Measurements from ENCODE around the gene MFSD6. TPM values are rescaled to one million over a fixed set of nuclear protein-coding genes. Genes with fewer than 3 reads are reported as not detected.
"Not testable (repeated sequence)": the region's sequence is repeated elsewhere in the genome, so short reads cannot be mapped to it uniquely, and the experiment has no call there.

MFSD6 gene
- total RNA-seq, 1 donor from 2014 or later, result 37.4 TPM

DNA sequence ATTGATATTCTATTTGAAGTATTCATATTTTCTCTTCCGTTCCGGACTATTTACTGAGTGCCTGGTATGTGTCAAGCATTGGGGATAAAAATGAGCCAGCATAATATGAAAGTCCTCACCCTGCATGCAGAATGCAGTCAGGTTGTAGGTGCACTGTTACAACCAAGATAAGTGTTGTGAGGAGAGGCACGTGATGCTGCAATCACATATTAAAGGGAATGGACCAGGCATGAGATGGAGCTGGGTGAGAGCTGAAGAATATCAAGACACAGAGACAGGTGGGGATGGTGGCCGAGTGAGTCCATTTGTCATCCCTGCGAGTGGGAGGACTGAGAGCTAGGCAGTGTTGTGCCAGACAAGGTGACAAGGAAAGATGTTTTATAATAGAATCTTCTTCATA is 52.3 kb downstream of the MFSD6 start:
- DNase-seq (ENCODE audit: low read depth), result no peak
- FAIRE-seq, result no peak
- TF ChIP-seq, protein P1, sequence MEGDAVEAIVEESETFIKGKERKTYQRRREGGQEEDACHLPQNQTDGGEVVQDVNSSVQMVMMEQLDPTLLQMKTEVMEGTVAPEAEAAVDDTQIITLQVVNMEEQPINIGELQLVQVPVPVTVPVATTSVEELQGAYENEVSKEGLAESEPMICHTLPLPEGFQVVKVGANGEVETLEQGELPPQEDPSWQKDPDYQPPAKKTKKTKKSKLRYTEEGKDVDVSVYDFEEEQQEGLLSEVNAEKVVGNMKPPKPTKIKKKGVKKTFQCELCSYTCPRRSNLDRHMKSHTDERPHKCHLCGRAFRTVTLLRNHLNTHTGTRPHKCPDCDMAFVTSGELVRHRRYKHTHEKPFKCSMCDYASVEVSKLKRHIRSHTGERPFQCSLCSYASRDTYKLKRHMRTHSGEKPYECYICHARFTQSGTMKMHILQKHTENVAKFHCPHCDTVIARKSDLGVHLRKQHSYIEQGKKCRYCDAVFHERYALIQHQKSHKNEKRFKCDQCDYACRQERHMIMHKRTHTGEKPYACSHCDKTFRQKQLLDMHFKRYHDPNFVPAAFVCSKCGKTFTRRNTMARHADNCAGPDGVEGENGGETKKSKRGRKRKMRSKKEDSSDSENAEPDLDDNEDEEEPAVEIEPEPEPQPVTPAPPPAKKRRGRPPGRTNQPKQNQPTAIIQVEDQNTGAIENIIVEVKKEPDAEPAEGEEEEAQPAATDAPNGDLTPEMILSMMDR (IDR thresholded peaks at IDR 0.05; ENCODE audit: insufficient read depth, low read length, severe bottlenecking), result no peak
- H3K4me3 ChIP-seq (ENCODE audit: low read depth, low read length), result no peak overlapping the region
- no peaks in the 10 kb centered on the region for H3K27me3 ChIP-seq (ENCODE audit: control insufficient read depth, insufficient read depth, low read length)
- H3K36me3 ChIP-seq (ENCODE audit: control insufficient read depth, insufficient read depth, low read length), result no peaks in the 10 kb centered on the region

DNA sequence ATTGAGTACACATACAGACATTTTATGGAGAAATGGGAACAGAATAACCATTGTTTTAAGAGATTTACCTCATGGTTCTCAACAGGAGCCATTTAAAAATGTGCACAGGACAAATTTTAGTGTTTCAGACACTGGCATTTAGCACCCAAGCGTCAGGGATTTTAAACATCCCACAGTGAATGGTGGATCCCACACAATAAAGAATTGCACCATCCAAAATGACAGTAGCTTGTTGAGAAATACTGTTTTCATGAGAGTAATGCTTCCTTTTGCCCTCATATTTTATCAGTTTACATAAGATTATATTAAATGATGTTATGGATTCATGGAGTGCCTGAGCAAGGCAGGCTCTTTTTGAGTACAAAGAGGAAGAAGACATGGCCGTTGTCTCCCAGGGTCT is 54.0 kb downstream of the MFSD6 start:
- no peak for FAIRE-seq
- TF ChIP-seq, protein P1 (IDR thresholded peaks at IDR 0.05; ENCODE audit: insufficient read depth, low read length, severe bottlenecking), result no peak
- no peaks in the 10 kb centered on the region for H3K27me3 ChIP-seq (ENCODE audit: control insufficient read depth, insufficient read depth, low read length)
- no peak for DNase-seq (ENCODE audit: low read depth)
- H3K36me3 ChIP-seq (ENCODE audit: control insufficient read depth, insufficient read depth, low read length), result no peaks in the 10 kb centered on the region
- H3K4me3 ChIP-seq (ENCODE audit: low read depth, low read length), result no peak overlapping the region

DNA sequence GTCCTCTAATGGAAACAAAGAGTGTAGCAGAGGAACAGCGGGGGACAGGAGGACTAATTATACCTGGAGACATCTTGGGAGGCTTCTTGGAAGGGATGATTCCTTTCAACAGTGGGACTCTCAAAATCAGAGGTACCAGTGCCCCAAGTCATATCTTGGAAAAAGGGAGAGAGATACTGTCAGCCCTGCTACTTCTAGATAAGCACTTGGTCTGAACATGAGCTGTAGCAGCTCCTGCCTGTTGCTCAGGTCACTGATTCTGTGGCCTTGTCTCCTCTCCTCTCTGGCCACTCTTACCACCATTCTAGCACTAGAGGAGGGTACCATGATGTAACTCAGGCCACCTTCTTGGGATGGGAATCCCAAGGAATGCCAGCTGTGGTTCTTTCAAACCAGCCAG is 54.5 kb downstream of the MFSD6 start:
- Histone ChIP-seq H3K36me3 (ENCODE audit: control insufficient read depth, insufficient read depth, low read length) (no peaks in the 10 kb centered on the region), H3K4me3 (ENCODE audit: low read depth, low read length) (no peak overlapping the region), H3K27me3 (ENCODE audit: control insufficient read depth, insufficient read depth, low read length) (no peaks in the 10 kb centered on the region)
- no peak for FAIRE-seq
- TF ChIP-seq, protein P1 (IDR thresholded peaks at IDR 0.05; ENCODE audit: insufficient read depth, low read length, severe bottlenecking), result no peak
- DNase-seq (ENCODE audit: low read depth), result no peak

DNA sequence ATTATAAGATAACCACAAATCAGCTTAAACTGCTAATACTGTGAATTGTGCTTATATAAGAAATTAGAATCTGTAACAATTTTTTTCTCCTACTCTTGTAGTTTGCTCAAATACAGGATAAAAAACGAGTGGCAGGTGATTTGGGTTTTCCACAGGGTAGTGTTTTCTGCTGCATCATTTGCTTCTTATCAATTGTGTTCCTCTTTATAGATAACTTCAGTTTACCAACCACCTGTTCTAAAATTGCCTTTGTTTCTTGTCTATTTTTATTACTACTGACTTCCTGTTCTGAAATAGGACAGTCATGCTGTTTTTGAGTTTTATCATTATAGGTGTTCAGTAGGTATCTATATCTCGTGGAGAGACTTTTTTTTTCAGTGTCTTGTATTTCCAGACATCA is 56.9 kb downstream of the MFSD6 start:
- DNase-seq (ENCODE audit: low read depth) (no peak), FAIRE-seq (no peak)
- no peaks in the 10 kb centered on the region for H3K27me3 ChIP-seq (ENCODE audit: control insufficient read depth, insufficient read depth, low read length)
- no peaks in the 10 kb centered on the region for H3K36me3 ChIP-seq (ENCODE audit: control insufficient read depth, insufficient read depth, low read length)
- H3K4me3 ChIP-seq (ENCODE audit: low read depth, low read length), result no peak overlapping the region
- TF ChIP-seq, protein P1 (IDR thresholded peaks at IDR 0.05; ENCODE audit: insufficient read depth, low read length, severe bottlenecking), result no peak

DNA sequence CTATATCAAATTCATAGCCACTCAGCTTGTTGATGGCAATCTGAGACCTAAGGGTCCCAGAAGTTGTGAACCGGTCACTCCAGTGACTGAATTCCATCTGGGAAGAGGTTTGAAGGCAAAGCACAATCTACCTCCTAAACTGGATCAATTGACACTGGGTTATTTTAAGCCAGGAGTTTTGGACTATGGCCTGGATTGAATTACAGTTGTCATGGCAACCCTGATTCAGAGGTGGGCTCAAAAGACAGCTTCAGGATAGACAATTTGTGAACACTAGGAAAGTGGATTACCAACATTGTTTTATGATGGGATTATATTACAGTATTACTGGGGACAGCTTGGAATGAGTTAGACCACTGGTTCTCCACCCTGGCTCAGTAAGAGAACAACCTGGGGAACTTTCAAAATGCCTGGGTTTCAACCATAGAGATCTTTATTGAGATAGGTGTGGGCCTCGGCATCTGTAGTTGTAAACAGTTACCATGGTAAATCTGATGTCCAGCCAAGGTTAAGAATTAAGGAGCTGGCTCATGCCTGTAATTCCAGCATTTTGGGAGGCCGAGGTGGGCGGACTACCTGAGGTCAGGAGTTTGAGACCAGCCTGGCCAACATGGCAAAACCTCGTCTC is 58.8 kb downstream of the MFSD6 start:
- no peaks in the 10 kb centered on the region for H3K27me3 ChIP-seq (ENCODE audit: control insufficient read depth, insufficient read depth, low read length)
- DNase-seq (ENCODE audit: low read depth) (no peak), FAIRE-seq (no peak)
- no peak overlapping the region for H3K4me3 ChIP-seq (ENCODE audit: low read depth, low read length)
- TF ChIP-seq, protein P1 (IDR thresholded peaks at IDR 0.05; ENCODE audit: insufficient read depth, low read length, severe bottlenecking), result no peak
- peaks cover 3% of the 10 kb centered on the region for H3K36me3 ChIP-seq (ENCODE audit: control insufficient read depth, insufficient read depth, low read length)

DNA sequence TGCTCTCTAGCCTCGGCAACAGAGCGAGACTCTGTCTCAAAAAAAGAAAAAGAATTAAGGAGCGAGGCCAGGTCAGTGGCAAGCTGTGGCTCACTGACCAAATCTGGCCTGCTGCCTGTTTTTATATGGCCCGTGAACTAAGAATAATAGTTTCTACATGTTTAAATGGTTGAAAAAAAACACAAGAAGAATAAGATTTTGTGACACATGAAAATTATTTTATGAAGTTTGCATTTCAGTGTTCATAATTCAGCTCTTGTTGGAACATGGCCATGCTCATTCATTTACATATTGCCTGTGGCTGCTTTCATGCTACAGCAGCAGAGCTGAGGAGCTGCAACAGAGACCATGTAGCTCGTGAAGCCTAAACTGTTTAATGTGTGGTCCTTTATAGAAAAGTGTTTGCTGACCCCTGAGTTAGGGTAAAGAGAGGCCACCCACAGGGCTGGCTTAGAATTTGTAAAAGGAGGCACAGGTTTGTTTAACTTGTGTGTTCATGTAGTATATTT is 59.5 kb downstream of the MFSD6 start:
- Histone ChIP-seq H3K27me3 (ENCODE audit: control insufficient read depth, insufficient read depth, low read length) (no peaks in the 10 kb centered on the region), H3K36me3 (ENCODE audit: control insufficient read depth, insufficient read depth, low read length) (peaks cover 3% of the 10 kb centered on the region), H3K4me3 (ENCODE audit: low read depth, low read length) (no peak overlapping the region)
- DNase-seq (ENCODE audit: low read depth) (no peak), FAIRE-seq (no peak)
- TF ChIP-seq, protein P1 (IDR thresholded peaks at IDR 0.05; ENCODE audit: insufficient read depth, low read length, severe bottlenecking), result no peak

DNA sequence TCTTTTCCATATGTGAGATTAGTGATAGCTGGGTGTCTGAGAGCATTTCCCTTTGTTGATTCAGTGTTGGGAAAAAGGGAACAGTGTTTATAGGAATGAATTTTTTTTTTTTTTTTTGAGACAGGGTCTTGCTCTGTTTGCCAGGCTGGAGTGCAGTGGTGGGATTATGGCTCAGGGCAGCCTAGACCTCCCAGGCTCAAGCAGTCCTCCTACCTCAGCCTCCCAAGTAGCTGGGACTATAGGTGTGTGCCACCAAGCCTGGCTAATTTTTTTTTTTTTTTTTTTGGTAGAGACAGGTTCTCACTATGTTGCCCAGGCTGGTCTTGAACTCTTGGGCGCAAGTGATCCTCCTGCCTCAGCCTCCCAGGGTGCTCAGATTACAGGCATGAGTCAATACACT is 60.2 kb downstream of the MFSD6 start:
- H3K27me3 ChIP-seq (ENCODE audit: control insufficient read depth, insufficient read depth, low read length); FAIRE-seq; H3K36me3 ChIP-seq (ENCODE audit: control insufficient read depth, insufficient read depth, low read length); DNase-seq (ENCODE audit: low read depth); H3K4me3 ChIP-seq (ENCODE audit: low read depth, low read length): not testable (repeated sequence)
